SK-N-SH (cell line): ENCODE results near the gene KBTBD13. TPM values are rescaled to one million over a fixed set of nuclear protein-coding genes. Genes with fewer than 3 reads are reported as not detected.

ENCODE experiments used
- CTCF ChIA-PET: fragments of 300-600, 350-600 bp; formaldehyde crosslinking; extraction: SDS; loops from one replicate; lab custom pipeline; 2021; lab: Yijun Ruan, JAX
- POLR2A ChIA-PET: fragments of 350-600 bp; sonication (Branson Sonifier 250); formaldehyde crosslinking; extraction: SDS; loops from one replicate; lab custom pipeline; 2020; ENCODE audit warnings: antibody characterized with exemption, inconsistent platforms; lab: Yijun Ruan, JAX
- DNase-seq: peaks from one replicate; pipeline ENCODE4 v3.0.0; 2012
- H2AFZ ChIP-seq: fragments of 200-600 bp; sonication (generic); 2 replicates; pipeline ENCODE4 v1.8.1; 2016; ENCODE audit warnings: antibody characterized with exemption, mild to moderate bottlenecking, low read depth
- H3F3A ChIP-seq: fragments of 200-600 bp; sonication (generic); replicated peaks from 2 replicates; pipeline ENCODE3; 2016; ENCODE audit warnings: antibody characterized with exemption, mild to moderate bottlenecking; ENCODE audit not compliant: insufficient read depth
- H3K27ac ChIP-seq, 2 experiments: fragments of 200-500 bp in 1 of 2; fragments of 200-600 bp in 1 of 2; sonication (Bioruptor generic) in 1 of 2; sonication (generic), shearing (Covaris generic) in 1 of 2; 2 replicates each; pipeline versions ENCODE4 v1.5.1 to v1.6.1; 2014 to 2016; ENCODE audit warnings: low read depth in 2 of 2, inconsistent platforms in 1 of 2, low read length in 1 of 2, mild to moderate bottlenecking in 1 of 2, mixed read lengths in 1 of 2
- H3K27me3 ChIP-seq: fragments of 200-600 bp; sonication (generic), shearing (Covaris generic); 2 replicates; pipeline ENCODE4 v1.6.1; 2016; ENCODE audit warnings: mixed run types; ENCODE audit not compliant: insufficient read depth
- H3K36me3 ChIP-seq, 2 experiments: fragments of 200-500 bp in 1 of 2; fragments of 200-600 bp in 1 of 2; sonication (Bioruptor generic) in 1 of 2; sonication (generic) in 1 of 2; replicated peaks in 1 of 2; 2 replicates each; pipeline versions ENCODE3 to v1.5.1; 2014 to 2016; ENCODE audit warnings: low read length in 1 of 2, mild to moderate bottlenecking in 1 of 2; ENCODE audit not compliant: insufficient read depth in 2 of 2, control insufficient read depth in 1 of 2
- H3K4me1 ChIP-seq, 2 experiments: fragments of 200-500 bp in 1 of 2; fragments of 200-600 bp in 1 of 2; sonication (Bioruptor generic) in 1 of 2; sonication (generic), shearing (Covaris generic) in 1 of 2; 2 replicates each; pipeline versions ENCODE4 v1.5.1 to v1.6.1; 2014 to 2016; ENCODE audit warnings: low read depth in 1 of 2, low read length in 1 of 2, mixed run types in 1 of 2; ENCODE audit not compliant: insufficient read depth in 2 of 2, control insufficient read depth in 1 of 2
- H3K4me2 ChIP-seq: fragments of 200-600 bp; sonication (generic), shearing (Covaris generic); 2 replicates; pipeline ENCODE4 v1.6.1; 2017; ENCODE audit warnings: mixed run types
- H3K4me3 ChIP-seq, 2 experiments: fragments of 200-500 bp in 1 of 2; fragments of 200-600 bp in 1 of 2; sonication (Bioruptor generic) in 1 of 2; sonication (generic), shearing (Covaris generic) in 1 of 2; 2 replicates each; pipeline versions ENCODE4 v1.5.1 to v1.8.1; 2014 to 2016; ENCODE audit warnings: low read depth in 2 of 2, inconsistent platforms in 1 of 2, low read length in 1 of 2, mild to moderate bottlenecking in 1 of 2, mixed read lengths in 1 of 2, moderate library complexity in 1 of 2
- H3K79me2 ChIP-seq: fragments of 200-600 bp; sonication (generic); 2 replicates; pipeline ENCODE4 v1.8.1; 2017; ENCODE audit warnings: mild to moderate bottlenecking; ENCODE audit not compliant: insufficient read depth
- H3K9ac ChIP-seq: fragments of 200-600 bp; sonication (generic); 2 replicates; pipeline ENCODE4 v1.6.1; 2017; ENCODE audit warnings: mixed run types
- H3K9me2 ChIP-seq: fragments of 200-600 bp; sonication (generic); 2 replicates; pipeline ENCODE4 v1.6.1; 2017; ENCODE audit warnings: mixed run types
- H3K9me3 ChIP-seq: fragments of 200-600 bp; sonication (generic); 2 replicates; pipeline ENCODE4 v1.6.1; 2017; ENCODE audit warnings: mixed run types, mild to moderate bottlenecking, moderate library complexity
- H4K20me1 ChIP-seq: fragments of 200-600 bp; sonication (generic); 2 replicates; pipeline ENCODE4 v1.6.1; 2017; ENCODE audit warnings: mild to moderate bottlenecking, mixed run types; ENCODE audit not compliant: insufficient read depth
- FOSL2 ChIP-seq: IDR thresholded peaks from 2 replicates; pipeline ENCODE4 v1.4.0; 2012; ENCODE audit warnings: low read depth, mild to moderate bottlenecking, moderate library complexity, borderline replicate concordance
- RAD21 ChIP-seq: IDR thresholded peaks from 2 replicates; pipeline ENCODE4 v1.6.1; 2012; ENCODE audit warnings: mild to moderate bottlenecking, low read length
- REST ChIP-seq: IDR thresholded peaks from 2 replicates; pipeline ENCODE4 v1.6.1; 2012; ENCODE audit warnings: mild to moderate bottlenecking, low read depth, low read length, moderate library complexity
- SMC3 ChIP-seq: IDR thresholded peaks from 2 replicates; pipeline ENCODE4 v1.6.1; 2012; ENCODE audit warnings: low read depth, low read length, improper control_type of control experiment
- TAF1 ChIP-seq: IDR thresholded peaks from 2 replicates; pipeline ENCODE4 v1.6.1; 2012; ENCODE audit warnings: low read depth, mild to moderate bottlenecking, low read length, moderate library complexity, borderline replicate concordance
- YY1 ChIP-seq: IDR thresholded peaks from 2 replicates; pipeline ENCODE4 v1.4.0; 2012; ENCODE audit warnings: low read depth, mild to moderate bottlenecking
- WGBS: methylation state at CpG from one replicate; pipeline ENCODE4 v1.1.6; 2017; ENCODE audit warnings: low lambda C conversion rate; 5-methylcytosine and 5-hydroxymethylcytosine counted together
- polyA plus RNA-seq, 3 experiments: library from polyadenylated mRNA; depleted of rRNA; stranded (reverse); fragments of >200 nt; gene quantifications; 2 replicates each; pipeline ENCODE4 v1.2.3, GENCODE V29; 2012
- TF ChIP-seq, protein P1 (sequence below): fragments of 200-600 bp; sonication (generic); IDR thresholded peaks from 2 replicates; pipeline ENCODE4 v1.6.1; 2017; ENCODE audit warnings: antibody characterized with exemption, mild to moderate bottlenecking, moderate library complexity

The KBTBD13 gene
- polyA plus RNA-seq, 1 of the 3 experiments (the other 2 are of a cell fraction), result not detected

DNA sequence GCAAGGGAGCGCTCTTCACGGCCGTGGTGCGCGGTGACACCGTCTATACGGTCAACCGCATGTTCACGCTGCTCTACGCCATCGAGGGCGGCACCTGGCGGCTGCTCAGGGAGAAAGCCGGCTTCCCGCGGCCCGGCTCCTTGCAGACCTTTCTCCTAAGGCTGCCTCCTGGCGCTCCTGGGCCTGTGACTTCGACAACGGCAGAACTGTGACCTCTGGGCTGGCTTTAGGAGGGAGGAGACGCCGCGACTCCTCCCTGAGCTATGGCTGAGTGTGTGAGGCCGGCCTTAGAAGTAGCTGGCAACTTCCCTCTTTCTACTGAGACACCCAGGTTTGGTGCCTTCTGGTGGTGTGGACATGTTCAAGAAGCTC is 1.4 kb downstream of the KBTBD13 start:
- ChIA-PET CTCF (interaction anchor here (0.5 to 4.6 kb wide), 10 partner anchors 10 to 53 kb away, joined by 3 to 39 read pairs (median 5); partner anchors contain the start of gene RASL12), POLR2A (no interaction called here)

More for the DNA sequence above, 1.4 kb downstream of the KBTBD13 start:
- no peak overlapping the region for H3K4me3 ChIP-seq
- DNase-seq, result peak; percentile 61
- H3K27ac ChIP-seq, result no peak overlapping the region
- no peaks in the 10 kb centered on the region for H4K20me1 ChIP-seq
- H3K9ac ChIP-seq, result no peak overlapping the region
- H3K9me2 ChIP-seq, result no peaks in the 10 kb centered on the region
- no peaks in the 10 kb centered on the region for H3F3A ChIP-seq
- no peaks in the 10 kb centered on the region for H3K9me3 ChIP-seq
- TF ChIP-seq FOSL2 (no peak), SMC3 (peak; percentile 37), YY1 (no peak), REST (no peak), RAD21 (0 out of 2 replicates have a peak, but pooled peaks have one; percentile 21), TAF1 (no peak)
- TF ChIP-seq, protein P1, sequence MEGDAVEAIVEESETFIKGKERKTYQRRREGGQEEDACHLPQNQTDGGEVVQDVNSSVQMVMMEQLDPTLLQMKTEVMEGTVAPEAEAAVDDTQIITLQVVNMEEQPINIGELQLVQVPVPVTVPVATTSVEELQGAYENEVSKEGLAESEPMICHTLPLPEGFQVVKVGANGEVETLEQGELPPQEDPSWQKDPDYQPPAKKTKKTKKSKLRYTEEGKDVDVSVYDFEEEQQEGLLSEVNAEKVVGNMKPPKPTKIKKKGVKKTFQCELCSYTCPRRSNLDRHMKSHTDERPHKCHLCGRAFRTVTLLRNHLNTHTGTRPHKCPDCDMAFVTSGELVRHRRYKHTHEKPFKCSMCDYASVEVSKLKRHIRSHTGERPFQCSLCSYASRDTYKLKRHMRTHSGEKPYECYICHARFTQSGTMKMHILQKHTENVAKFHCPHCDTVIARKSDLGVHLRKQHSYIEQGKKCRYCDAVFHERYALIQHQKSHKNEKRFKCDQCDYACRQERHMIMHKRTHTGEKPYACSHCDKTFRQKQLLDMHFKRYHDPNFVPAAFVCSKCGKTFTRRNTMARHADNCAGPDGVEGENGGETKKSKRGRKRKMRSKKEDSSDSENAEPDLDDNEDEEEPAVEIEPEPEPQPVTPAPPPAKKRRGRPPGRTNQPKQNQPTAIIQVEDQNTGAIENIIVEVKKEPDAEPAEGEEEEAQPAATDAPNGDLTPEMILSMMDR, result peak; percentile 49
- no peaks in the 10 kb centered on the region for H3K79me2 ChIP-seq
- peaks cover 0 to 3% of the 10 kb centered on the region in 2 experiments; a peak in 1 of 4 replicates for H3K4me1 ChIP-seq
- 0 out of 2 replicates have a peak, but pooled peaks cover 6% of the 10 kb centered on the region for H3K27me3 ChIP-seq
- no peaks in the 10 kb centered on the region for H3K36me3 ChIP-seq
- 35% methylated on average over 2 of the region's 24 CpGs for WGBS
- no peak overlapping the region for H3K4me2 ChIP-seq
- no peak overlapping the region for H2AFZ ChIP-seq
